Fibroblast of gingiva (primary cell): ENCODE data around the gene OR10G4.
A peak's percentile ranks its signal among the peaks of the same experiment; 100 is the strongest.
"Not testable (repeated sequence)": the region's sequence is repeated elsewhere in the genome, so short reads cannot be mapped to it uniquely, and the experiment has no call there.

Source experiments
- DNase-seq: peaks from one replicate; pipeline ENCODE4 v3.0.0-alpha.2; 2011; ENCODE audit warnings: low read depth

OR10G4 gene

GRCh38 chr11:124012697-124013096 lies at the start of gene OR10G4:
TSS of gene OR10G4 (plus strand) at chr11:124012997. CDS start at chr11:124015575, 2,578 bp downstream.
- DNase-seq = no peak

- peak; percentile 43 for DNase-seq
These were observed 39.0 kb upstream of the OR10G4 start for GRCh38 chr11:123973816-123974215.

- no peak for DNase-seq
These were observed 35.8 kb upstream of the OR10G4 start for GRCh38 chr11:123976770-123977560.

GRCh38 chr11:123977731-123978347 lies 35.0 kb upstream of the OR10G4 start, which contains the start of gene OR10S1:
TSS of gene OR10S1 (minus strand) at chr11:123977781. CDS start at chr11:123977664, 117 bp downstream.
- DNase-seq = no peak

- DNase-seq = no peak
These were observed 33.5 kb upstream of the OR10G4 start for GRCh38 chr11:123979311-123979710.

GRCh38 chr11:123995119-123995518 lies 17.7 kb upstream of the OR10G4 start, which contains the start of gene OR10G6:
TSS of gene OR10G6 (minus strand) at chr11:123995161. CDS start at chr11:123995161, 0 bp downstream.
- DNase-seq = no peak

GRCh38 chr11:124015837-124016236 lies 3.0 kb downstream of the OR10G4 start:
- DNase-seq = not testable (repeated sequence)

- DNase-seq = no peak
These were observed 13.7 kb downstream of the OR10G4 start, which contains the start of gene OR10G8 for GRCh38 chr11:124026498-124026897. TSS of gene OR10G8 (plus strand) at chr11:124026798. CDS start at chr11:124029623, 2,825 bp downstream.

- DNase-seq = no peak
These were observed 23.9 kb downstream of the OR10G4 start for GRCh38 chr11:124036666-124037065.

GRCh38 chr11:124039557-124039956 lies 26.8 kb downstream of the OR10G4 start:
- no peak for DNase-seq

- DNase-seq = no peak
These were observed 28.5 kb downstream of the OR10G4 start, which contains the start of gene OR10G7 for GRCh38 chr11:124041254-124041653. TSS of gene OR10G7 (minus strand) at chr11:124041325. CDS start at chr11:124039001, 2,324 bp downstream.

- DNase-seq = no peak
These were observed 30.6 kb downstream of the OR10G4 start for GRCh38 chr11:124043420-124043819.

GRCh38 chr11:124050748-124051147 lies 38.0 kb downstream of the OR10G4 start:
- DNase-seq = no peak

- no peak for DNase-seq
These were observed 40.2 kb downstream of the OR10G4 start for GRCh38 chr11:124052966-124053365.
